Testis (tissue), 3 donors: ENCODE measurements around the gene FRY. TPM values are rescaled to one million over a fixed set of nuclear protein-coding genes. Genes with fewer than 3 reads are reported as not detected.

ENCODE experiments used
- DNase-seq: peaks from one replicate; pipeline ENCODE4 v3.0.0-alpha.2; 2019
- H3K27ac ChIP-seq, 2 donors: fragments of 200-600 bp; sonication (generic); one replicate each; pipeline ENCODE4 v1.5.1; 2019
- H3K27me3 ChIP-seq: fragments of 200-600 bp; sonication (generic); one replicate; pipeline ENCODE4 v1.5.1; 2019
- H3K36me3 ChIP-seq: fragments of 200-600 bp; sonication (generic); one replicate; pipeline ENCODE4 v1.5.1; 2017; ENCODE audit warnings: low read depth; ENCODE audit errors: missing control alignments
- H3K4me1 ChIP-seq: fragments of 200-600 bp; sonication (generic); one replicate; pipeline ENCODE4 v1.5.1; 2019
- H3K4me3 ChIP-seq, 2 donors: fragments of 200-600 bp; sonication (generic); one replicate each; pipeline ENCODE4 v1.5.1; 2017 to 2019
- H3K9me3 ChIP-seq: fragments of 200-600 bp; sonication (generic); one replicate; pipeline ENCODE4 v1.5.1; 2017
- CTCF ChIP-seq, 3 experiments: fragments of 450-650 bp in 2 of 3; fragments of 200-600 bp in 1 of 3; sonication (generic) in 1 of 3; IDR thresholded peaks; one replicate each; pipeline ENCODE4 v1.5.1; 2016 to 2019; ENCODE audit warnings: antibody characterized with exemption in 3 of 3, mild to moderate bottlenecking in 2 of 3, moderate library complexity in 1 of 3
- POLR2A ChIP-seq: fragments of 450-650 bp; IDR thresholded peaks from one replicate; pipeline ENCODE4 v1.6.1; 2017; ENCODE audit warnings: antibody characterized with exemption, mild to moderate bottlenecking, moderate library complexity
- WGBS, 2 donors: methylation state at CpG; one replicate each; pipeline ENCODE4 v1.1.5; 2018; 5-methylcytosine and 5-hydroxymethylcytosine counted together
- intact Hi-C: fragments of 100-400 bp; cut with DNase I; formaldehyde crosslinking; loops from one replicate; pipeline ENCODE4 v1.15.1; 2023; ENCODE audit warnings: low total_unique reads
- polyA plus RNA-seq: library from polyadenylated mRNA; stranded (reverse); fragments of 350-450 nt; fragmentation: Illumina TruSeq; extraction: RNeasy Lipid Tissue Mini Kit (QIAGEN cat#74804); gene quantifications from one replicate; pipeline ENCODE4 v1.2.3, GENCODE V29; 2014; ENCODE audit warnings: low read depth, low replicate concordance; ENCODE audit not compliant: insufficient read depth
- total RNA-seq, 2 donors: library from RNA; depleted of rRNA; stranded (reverse); fragments of >200 nt; gene quantifications; one replicate each; pipeline ENCODE4 v1.2.3, GENCODE V29; 2016

Gene FRY
- total and polyA plus RNA-seq, 3 donors from 2014 or later = 24.8 to 26.6 (median 25.9) TPM

- TF ChIP-seq CTCF (IDR thresholded peaks at IDR 0.05) = no peak
- no peak for TF ChIP-seq POLR2A
- Histone ChIP-seq H3K4me3 (peak overlapping the region; percentile 61 to 73), H3K4me1 (no peaks in the 10 kb centered on the region), H3K9me3 (no peaks in the 10 kb centered on the region), H3K27me3 (no peaks in the 10 kb centered on the region), H3K27ac (peak overlapping the region; percentile 40 to 87), H3K36me3 (no peaks in the 10 kb centered on the region)
- no peak for DNase-seq
- intact Hi-C loops = no loop called here
- 8 to 12% methylated on average over 3 of the region's 3 CpGs for WGBS, 2 donors
Measured at GRCh38 chr13:32031815-32032370, 319 bp downstream of the FRY start.

GRCh38 chr13:32032759-32033158 is 1.2 kb downstream of the FRY start:
- Histone ChIP-seq H3K4me3 (no peak overlapping the region), H3K36me3 (no peaks in the 10 kb centered on the region), H3K27ac (no peak overlapping the region), H3K27me3 (no peaks in the 10 kb centered on the region), H3K4me1 (no peaks in the 10 kb centered on the region), H3K9me3 (no peaks in the 10 kb centered on the region)
- no peak for TF ChIP-seq POLR2A
- TF ChIP-seq CTCF (IDR thresholded peaks at IDR 0.05) = no peak
- 60 to 74% methylated on average over 1 of the region's 1 CpG for WGBS, 2 donors
- DNase-seq = no peak
- intact Hi-C loops = no loop called here

- H3K4me3 ChIP-seq = no peak overlapping the region
- no peak for TF ChIP-seq POLR2A
- no peak for TF ChIP-seq CTCF (IDR thresholded peaks at IDR 0.05)
- H3K9me3 ChIP-seq = no peaks in the 10 kb centered on the region
- intact Hi-C loops = no loop called here
- no peak overlapping the region for H3K27ac ChIP-seq
- DNase-seq = no peak
- 92 to 95% methylated on average over 3 of the region's 3 CpGs for WGBS, 2 donors
- H3K4me1 ChIP-seq = no peaks in the 10 kb centered on the region
- H3K27me3 ChIP-seq = no peaks in the 10 kb centered on the region
- no peaks in the 10 kb centered on the region for H3K36me3 ChIP-seq
Measured at GRCh38 chr13:32033744-32034143, 2.2 kb downstream of the FRY start.

- Histone ChIP-seq H3K4me3 (no peak overlapping the region), H3K27ac (no peak overlapping the region), H3K27me3 (no peaks in the 10 kb centered on the region), H3K36me3 (no peaks in the 10 kb centered on the region), H3K4me1 (no peaks in the 10 kb centered on the region), H3K9me3 (no peaks in the 10 kb centered on the region)
- no peak for TF ChIP-seq POLR2A
- TF ChIP-seq CTCF (IDR thresholded peaks at IDR 0.05) = no peak
- no peak for DNase-seq
- 85 to 97% methylated on average over 2 of the region's 2 CpGs for WGBS, 2 donors
- intact Hi-C loops = no loop called here
Measured at GRCh38 chr13:32035716-32036115, 4.1 kb downstream of the FRY start.

- DNase-seq = no peak
- 68 to 70% methylated on average over 4 of the region's 4 CpGs for WGBS, 2 donors
- no peaks in the 10 kb centered on the region for H3K9me3 ChIP-seq
- no peak overlapping the region for H3K27ac ChIP-seq
- H3K36me3 ChIP-seq = no peaks in the 10 kb centered on the region
- H3K4me3 ChIP-seq = no peak overlapping the region
- no peaks in the 10 kb centered on the region for H3K27me3 ChIP-seq
- no peak for TF ChIP-seq POLR2A
- intact Hi-C loops = no loop called here
- H3K4me1 ChIP-seq = no peaks in the 10 kb centered on the region
Measured at GRCh38 chr13:32036126-32036695, 4.6 kb downstream of the FRY start.
